WTC11 (cell line): ENCODE results near the gene RBM38. TPM values are rescaled to one million over a fixed set of nuclear protein-coding genes. Genes with fewer than 3 reads are reported as not detected.
A peak's percentile ranks its signal among the peaks of the same experiment; 100 is the strongest.

Experiments used
- ATAC-seq: fragments of 200-7000 bp; cut with Tn5 transposase; 2 replicates; pipeline ENCODE4 v1.10.0; 2021; ENCODE audit warnings: mild to moderate bottlenecking, moderate library complexity
- Bru-seq: library from RNA; stranded (reverse); fragments of 400-500 nt; gene quantifications from one replicate; lab custom pipeline; 2021; lab: Mats Ljungman, UMichigan
- CTCF ChIA-PET: fragments of 300-600 bp; sonication (Branson Sonifier 250); formaldehyde crosslinking; loops from one replicate; lab custom pipeline; 2021; ENCODE audit warnings: antibody characterized with exemption; lab: Charles Lee
- POLR2A ChIA-PET: fragments of 350-600 bp; sonication (Branson Sonifier 250); formaldehyde crosslinking; loops from one replicate; lab custom pipeline; 2021; ENCODE audit warnings: antibody characterized with exemption; lab: Charles Lee
- DNase-seq: peaks from one replicate; pipeline ENCODE4 v3.0.0; 2021; ENCODE audit warnings: low spot score
- H3K27ac Mint-ChIP-seq: 2 replicates; pipeline ENCODE4 v1.8.0; 2021; ENCODE audit warnings: mixed read lengths
- H3K27me3 Mint-ChIP-seq: 2 replicates; pipeline ENCODE4 v1.8.0; 2021; ENCODE audit warnings: low read depth, mild to moderate bottlenecking, moderate library complexity, mixed read lengths
- H3K36me3 Mint-ChIP-seq: 2 replicates; pipeline ENCODE4 v1.8.0; 2021; ENCODE audit warnings: mixed read lengths
- H3K4me1 Mint-ChIP-seq: 2 replicates; pipeline ENCODE4 v1.8.0; 2022; ENCODE audit warnings: mixed read lengths
- H3K4me3 Mint-ChIP-seq: 2 replicates; pipeline ENCODE4 v1.8.0; 2021; ENCODE audit warnings: mild to moderate bottlenecking, moderate library complexity, mixed read lengths
- H3K9me3 Mint-ChIP-seq: 2 replicates; pipeline ENCODE4 v1.8.0; 2021; ENCODE audit warnings: mixed read lengths
- ETV6 ChIP-seq: sonication (generic); formaldehyde crosslinking; IDR thresholded peaks from 2 replicates; pipeline ENCODE4 v1.8.1; 2022; ENCODE audit warnings: mild to moderate bottlenecking, missing genetic modification reagents
- FOXK1 ChIP-seq: sonication (generic); formaldehyde crosslinking; IDR thresholded peaks from 2 replicates; pipeline ENCODE4 v1.8.0; 2022; ENCODE audit warnings: mild to moderate bottlenecking, moderate library complexity, missing genetic modification reagents
- GABPB1 ChIP-seq: sonication (generic); formaldehyde crosslinking; IDR thresholded peaks from 2 replicates; pipeline ENCODE4 v1.8.1; 2023; ENCODE audit warnings: mild to moderate bottlenecking, missing genetic modification reagents
- GTF2I ChIP-seq: fragments of 250-450 bp; sonication (Bioruptor Pico); conservative IDR thresholded peaks from 2 replicates; pipeline ENCODE4 v1.4.0; 2021; ENCODE audit warnings: mild to moderate bottlenecking
- HMGXB4 ChIP-seq: sonication (generic); formaldehyde crosslinking; IDR thresholded peaks from 2 replicates; pipeline ENCODE4 v1.8.1; 2023; ENCODE audit warnings: mild to moderate bottlenecking, moderate library complexity, missing genetic modification reagents
- KAT7 ChIP-seq: sonication (generic); formaldehyde crosslinking; IDR thresholded peaks from 2 replicates; pipeline ENCODE4 v1.8.1; 2023; ENCODE audit warnings: missing genetic modification reagents, mild to moderate bottlenecking, borderline replicate concordance
- MAX ChIP-seq: sonication (generic); formaldehyde crosslinking; IDR thresholded peaks from 2 replicates; pipeline ENCODE4 v1.8.0; 2022; ENCODE audit warnings: mild to moderate bottlenecking, missing genetic modification reagents
- MLX ChIP-seq: sonication (generic); formaldehyde crosslinking; IDR thresholded peaks from 2 replicates; pipeline ENCODE4 v1.8.1; 2023; ENCODE audit warnings: mild to moderate bottlenecking, missing genetic modification reagents, moderate library complexity
- MYBL2 ChIP-seq: sonication (generic); formaldehyde crosslinking; IDR thresholded peaks from 2 replicates; pipeline ENCODE4 v1.8.1; 2023; ENCODE audit warnings: mild to moderate bottlenecking, moderate library complexity, missing genetic modification reagents
- NR1H2 ChIP-seq: sonication (generic); formaldehyde crosslinking; IDR thresholded peaks from 2 replicates; pipeline ENCODE4 v1.9.0; 2021; ENCODE audit warnings: mild to moderate bottlenecking, moderate library complexity, missing genetic modification reagents
- PRRX2 ChIP-seq: fragments of 250-450 bp; sonication (Bioruptor Pico); IDR thresholded peaks from 2 replicates; pipeline ENCODE4 v1.8.0; 2021; ENCODE audit warnings: mild to moderate bottlenecking
- SMAD4 ChIP-seq: sonication (generic); formaldehyde crosslinking; IDR thresholded peaks from 2 replicates; pipeline ENCODE4 v1.8.0; 2022; ENCODE audit warnings: mild to moderate bottlenecking, missing genetic modification reagents
- SP1 ChIP-seq: sonication (generic); formaldehyde crosslinking; conservative IDR thresholded peaks from 2 replicates; pipeline ENCODE4 v1.8.1; 2022; ENCODE audit warnings: missing genetic modification reagents
- TCF7 ChIP-seq: sonication (generic); formaldehyde crosslinking; IDR thresholded peaks from 2 replicates; pipeline ENCODE4 v1.8.0; 2022; ENCODE audit warnings: mild to moderate bottlenecking, low read depth, missing genetic modification reagents, moderate library complexity
- TEAD1 ChIP-seq: sonication (generic); formaldehyde crosslinking; IDR thresholded peaks from 2 replicates; pipeline ENCODE4 v1.8.0; 2022; ENCODE audit warnings: mild to moderate bottlenecking, missing genetic modification reagents
- TP53 ChIP-seq: sonication (generic); formaldehyde crosslinking; IDR thresholded peaks from 2 replicates; pipeline ENCODE4 v1.8.1; 2023; ENCODE audit warnings: mild to moderate bottlenecking, missing genetic modification reagents
- ZNF281 ChIP-seq: sonication (generic); formaldehyde crosslinking; IDR thresholded peaks from 2 replicates; pipeline ENCODE4 v1.8.0; 2023; ENCODE audit warnings: mild to moderate bottlenecking, missing genetic modification reagents
- ZNF317 ChIP-seq: sonication (generic); formaldehyde crosslinking; IDR thresholded peaks from 2 replicates; pipeline ENCODE4 v1.8.1; 2023; ENCODE audit warnings: low read depth, mild to moderate bottlenecking, moderate library complexity, missing genetic modification reagents, borderline replicate concordance
- ZNF396 ChIP-seq: fragments of 250-450 bp; sonication (Bioruptor Pico); IDR thresholded peaks from 2 replicates; pipeline ENCODE4 v1.8.0; 2021; ENCODE audit warnings: mild to moderate bottlenecking, moderate library complexity, borderline replicate concordance
- ZNF671 ChIP-seq: fragments of 250-450 bp; sonication (Bioruptor Pico); IDR thresholded peaks from 2 replicates; pipeline ENCODE4 v1.8.0; 2021; ENCODE audit warnings: mild to moderate bottlenecking
- long read RNA-seq, 3 experiments: library from RNA in 1 of 3; library from capped mRNA in 1 of 3; library from polyadenylated mRNA in 1 of 3; unstranded in 2 of 3; stranded (forward) in 1 of 3; transcript quantifications; one replicate each; pipeline ENCODE4 v2.0.0, GENCODE V29; 2021
- total RNA-seq: library from RNA; stranded (reverse); gene quantifications from 3 replicates; pipeline ENCODE4 v1.2.3, GENCODE V29; 2021

The RBM38 gene
- 60.5 to 69.0 TPM (median 61.1 TPM) in 3 replicates for total RNA-seq
- Bru-seq, nascent RNA: percentile 80 among the genes with signal in this experiment
- long read RNA-seq, experiment 1, transcript RBM38-203 (4 exons, 2,382 nt): major isoform, 285 of 339 reads
- long read RNA-seq, experiment 1, transcript RBM38-205 (3 exons, 686 nt): minor isoform, 16 of 339 reads
- long read RNA-seq, experiment 1, partial matches to known transcripts: 4 of 339 reads
- long read RNA-seq, experiment 1, other reads (novel, unspliced or antisense): 32 of 339 reads
- long read RNA-seq, experiment 2, transcript RBM38-203 (4 exons, 2,382 nt): major isoform, 64 of 100 reads
- long read RNA-seq, experiment 2, partial matches to known transcripts: 2 of 100 reads
- long read RNA-seq, experiment 2, other reads (novel, unspliced or antisense): 29 of 100 reads
- long read RNA-seq, experiment 3, partial matches to known transcripts: 0 of 4 reads
- long read RNA-seq, experiment 3, other reads (novel, unspliced or antisense): 4 of 4 reads

GRCh38 chr20:57390604-57391438, at the start of gene RBM38:
Gene RBM38 (plus strand): TSS chr20:57391396. CDS start chr20:57391582, 186 bp downstream.
- ATAC-seq (peak; percentile 63), DNase-seq (peak; percentile 78)
- Mint-ChIP-seq H3K27ac (peak within 1 kb of the TSS; percentile 94), H3K4me1 (peaks cover 36% of the 10 kb centered on the region), H3K27me3 (no peaks in the 10 kb centered on the region), H3K4me3 (peak within 1 kb of the TSS; percentile 84), H3K9me3 (no peaks in the 10 kb centered on the region), H3K36me3 (peaks cover 18% of the 10 kb centered on the region)
- ChIA-PET CTCF (interaction anchor here (0.5 to 3.6 kb wide), 10 partner anchors 9 to 301 kb away, joined by 3 to 16 read pairs (median 5); no protein-coding TSS in a partner anchor), POLR2A (interaction anchor here (1.1 to 1.6 kb wide), 2 partner anchors 42 to 45 kb away, joined by 4 to 6 read pairs; no protein-coding TSS in a partner anchor)
- TF ChIP-seq SP1 (CRISPR knock-in tag) (peak; percentile 86), MYBL2 (0 out of 2 replicates have a peak, but pooled peaks have one; percentile 27), GABPB1 (CRISPR knock-in tag) (0 out of 2 replicates have a peak, but pooled peaks have one; percentile 14), MAX (CRISPR knock-in tag) (peak; percentile 33; the same call in 1 of the 2 replicates), KAT7 (CRISPR knock-in tag) (no peak)

- Mint-ChIP-seq H3K27ac (no peak overlapping the region), H3K36me3 (no peaks in the 10 kb centered on the region), H3K27me3 (no peaks in the 10 kb centered on the region), H3K9me3 (no peaks in the 10 kb centered on the region), H3K4me1 (no peaks in the 10 kb centered on the region), H3K4me3 (no peak overlapping the region)
- TF ChIP-seq MAX (CRISPR knock-in tag): no peak
- no peak for TF ChIP-seq TP53 (CRISPR knock-in tag)
- TF ChIP-seq NR1H2 (CRISPR knock-in tag): no peak
- TF ChIP-seq FOXK1 (CRISPR knock-in tag): no peak
- TF ChIP-seq MLX (CRISPR knock-in tag): no peak
- no peak for TF ChIP-seq TCF7 (CRISPR knock-in tag)
- no peak for TF ChIP-seq ZNF671 (CRISPR knock-in tag)
- TF ChIP-seq GTF2I (CRISPR knock-in tag): no peak
- TF ChIP-seq ETV6 (CRISPR knock-in tag): no peak
- no peak for TF ChIP-seq ZNF396 (CRISPR knock-in tag)
- TF ChIP-seq ZNF281 (CRISPR knock-in tag): no peak
- no peak for TF ChIP-seq GABPB1 (CRISPR knock-in tag)
- TF ChIP-seq TEAD1: no peak
- TF ChIP-seq PRRX2: no peak
- TF ChIP-seq HMGXB4 (CRISPR knock-in tag): no peak
- TF ChIP-seq ZNF317: no peak
- no peak for TF ChIP-seq SMAD4 (CRISPR knock-in tag)
- ATAC-seq (no peak), DNase-seq (no peak)
- CTCF ChIA-PET: interaction anchor here (1.5 to 2.3 kb wide), 2 partner anchors 9 to 250 kb away, joined by 3 to 10 read pairs; no protein-coding TSS in a partner anchor
- POLR2A ChIA-PET: no interaction called here
These were observed 49.5 kb upstream of the RBM38 start for GRCh38 chr20:57341663-57342062.
